Fibroblast of the aortic adventitia (primary cell): ENCODE data around the gene MGLL. TPM values are rescaled to one million over a fixed set of nuclear protein-coding genes. Genes with fewer than 3 reads are reported as not detected.

Experiments used
- DNase-seq: peaks from one replicate; pipeline ENCODE4 v3.0.0-alpha.2; 2010; ENCODE audit warnings: low read depth
- H3K4me3 ChIP-seq: 2 replicates; pipeline ENCODE4 v1.5.1; 2011; ENCODE audit warnings: low read depth, mild to moderate bottlenecking, control low read depth, low read length, moderate library complexity
- total RNA-seq: library from RNA; depleted of rRNA; stranded (reverse); fragments of >200 nt; gene quantifications from 2 replicates; pipeline ENCODE4 v1.2.3, GENCODE V29; 2012; ENCODE audit warnings: low replicate concordance
- TF ChIP-seq, protein P1 (sequence below): IDR thresholded peaks from 2 replicates; pipeline ENCODE4 v1.5.1; 2011; ENCODE audit warnings: mild to moderate bottlenecking, low read length, control low read depth, inconsistent platforms; ENCODE audit not compliant: insufficient read depth

MGLL gene
- total RNA-seq, 1 donor, result 25.8 TPM

DNA sequence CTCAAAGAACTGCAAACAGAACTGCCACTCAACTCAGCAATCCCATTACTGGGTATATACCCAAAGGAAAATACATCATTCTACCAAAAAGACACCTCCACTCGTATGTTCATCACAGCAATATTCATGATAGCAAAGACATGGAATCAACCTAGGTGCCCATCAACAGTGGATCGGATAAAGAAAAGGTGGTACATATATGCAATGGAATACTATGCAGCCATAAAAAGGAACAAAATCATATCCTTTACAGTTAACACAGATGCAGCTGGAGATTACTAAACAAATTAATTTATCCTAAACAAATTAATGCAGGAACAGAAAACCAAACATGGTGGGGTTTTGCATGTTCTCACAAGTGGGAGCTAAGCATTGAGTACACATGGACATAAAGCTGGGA is 27.3 kb downstream of the MGLL start:
- H3K4me3 ChIP-seq, result no peak overlapping the region
- TF ChIP-seq, protein P1, sequence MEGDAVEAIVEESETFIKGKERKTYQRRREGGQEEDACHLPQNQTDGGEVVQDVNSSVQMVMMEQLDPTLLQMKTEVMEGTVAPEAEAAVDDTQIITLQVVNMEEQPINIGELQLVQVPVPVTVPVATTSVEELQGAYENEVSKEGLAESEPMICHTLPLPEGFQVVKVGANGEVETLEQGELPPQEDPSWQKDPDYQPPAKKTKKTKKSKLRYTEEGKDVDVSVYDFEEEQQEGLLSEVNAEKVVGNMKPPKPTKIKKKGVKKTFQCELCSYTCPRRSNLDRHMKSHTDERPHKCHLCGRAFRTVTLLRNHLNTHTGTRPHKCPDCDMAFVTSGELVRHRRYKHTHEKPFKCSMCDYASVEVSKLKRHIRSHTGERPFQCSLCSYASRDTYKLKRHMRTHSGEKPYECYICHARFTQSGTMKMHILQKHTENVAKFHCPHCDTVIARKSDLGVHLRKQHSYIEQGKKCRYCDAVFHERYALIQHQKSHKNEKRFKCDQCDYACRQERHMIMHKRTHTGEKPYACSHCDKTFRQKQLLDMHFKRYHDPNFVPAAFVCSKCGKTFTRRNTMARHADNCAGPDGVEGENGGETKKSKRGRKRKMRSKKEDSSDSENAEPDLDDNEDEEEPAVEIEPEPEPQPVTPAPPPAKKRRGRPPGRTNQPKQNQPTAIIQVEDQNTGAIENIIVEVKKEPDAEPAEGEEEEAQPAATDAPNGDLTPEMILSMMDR, result no peak
- DNase-seq, result no peak

DNA sequence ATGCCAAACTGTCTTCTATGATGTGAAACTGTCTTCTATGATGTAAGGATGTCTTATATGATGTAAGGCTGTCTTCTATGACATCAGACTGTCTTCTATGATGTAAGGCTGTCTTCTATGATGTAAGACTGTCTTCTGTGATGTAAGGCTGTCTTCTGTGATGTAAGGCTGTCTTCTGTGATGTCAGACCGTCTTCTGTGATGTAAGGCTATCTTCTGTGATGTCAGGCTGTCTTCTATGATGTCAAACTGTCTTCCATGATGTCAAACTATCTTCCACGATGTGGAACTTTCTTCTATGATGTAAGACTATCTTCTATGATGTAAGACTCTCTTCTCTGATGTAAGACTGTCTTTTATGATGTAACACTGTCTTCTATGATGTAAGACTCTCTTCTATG is 27.9 kb downstream of the MGLL start:
- H3K4me3 ChIP-seq, result no peak overlapping the region
- no peak for DNase-seq
- TF ChIP-seq, protein P1, result no peak

DNA sequence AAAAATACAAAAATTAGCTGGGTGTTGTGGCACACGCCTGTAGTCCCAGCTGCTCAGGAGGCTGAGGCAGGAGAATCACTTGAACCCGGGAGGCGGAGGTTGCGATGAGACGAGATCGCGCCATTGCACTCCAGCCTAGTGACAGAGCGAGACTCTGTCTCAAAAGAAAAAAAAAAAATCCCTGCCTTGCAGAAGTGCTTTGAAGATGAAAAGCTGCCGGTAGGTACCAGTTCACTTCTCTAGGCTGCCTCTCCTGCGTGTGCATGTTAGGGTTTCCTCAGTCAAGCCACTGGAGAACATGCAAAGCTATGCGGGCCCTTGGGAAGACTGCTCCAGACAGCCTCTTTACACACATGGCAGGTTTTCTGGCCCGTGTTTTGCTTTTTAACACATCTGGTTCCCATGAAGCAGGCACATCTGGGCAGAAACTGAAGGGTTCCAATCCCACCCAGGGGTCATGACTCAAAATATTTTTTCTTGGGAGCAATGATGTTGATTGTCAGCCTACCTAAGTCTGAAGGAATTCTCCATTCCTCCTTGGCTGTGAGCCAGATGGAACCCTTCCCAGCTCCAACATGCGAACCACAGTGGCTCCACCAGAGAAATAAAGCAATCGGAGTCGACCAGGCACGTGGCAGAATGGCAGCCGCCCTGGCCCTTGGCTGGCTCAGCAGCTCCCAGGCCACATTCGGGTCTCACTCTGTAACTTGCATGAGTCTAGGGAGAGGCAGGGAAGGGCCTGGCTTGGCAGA is 29.6 kb downstream of the MGLL start:
- TF ChIP-seq, protein P1, result no peak
- no peak overlapping the region for H3K4me3 ChIP-seq
- peak; percentile 98 for DNase-seq

DNA sequence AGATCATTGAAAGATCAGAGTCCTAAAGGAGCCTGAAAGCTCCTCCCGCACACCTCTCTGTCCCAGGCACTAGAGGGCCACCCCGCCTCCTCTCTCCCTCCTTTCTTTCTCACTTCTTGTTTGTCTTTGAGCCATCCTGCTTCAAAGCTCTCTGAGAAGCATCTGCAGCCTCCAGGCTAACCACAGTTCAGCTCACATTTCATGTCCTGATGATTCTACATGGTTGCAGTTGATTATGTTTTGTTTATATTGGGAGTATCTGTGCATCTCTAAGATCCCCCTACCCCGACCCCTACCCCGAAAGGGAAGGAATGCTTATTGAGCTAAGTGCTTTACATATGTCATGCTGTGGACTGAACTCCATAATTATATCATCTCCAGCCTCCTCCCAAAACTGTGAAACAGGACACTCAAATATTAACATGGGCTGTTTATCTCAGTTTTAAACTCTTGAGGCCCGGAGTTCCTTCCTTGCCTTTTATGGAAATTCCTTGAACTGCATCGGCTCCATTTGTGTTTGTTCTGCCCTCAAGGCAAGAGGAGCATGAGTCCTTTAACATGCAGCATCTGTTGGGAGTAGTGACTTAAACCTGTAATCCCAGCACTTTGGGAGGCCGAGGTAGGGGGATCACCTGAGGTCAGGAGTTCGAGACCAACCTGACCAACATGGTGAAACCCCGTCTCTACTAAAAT is 30.9 kb downstream of the MGLL start:
- DNase-seq, result peak; percentile 39
- H3K4me3 ChIP-seq, result no peak overlapping the region
- TF ChIP-seq, protein P1, result peak; percentile 29

DNA sequence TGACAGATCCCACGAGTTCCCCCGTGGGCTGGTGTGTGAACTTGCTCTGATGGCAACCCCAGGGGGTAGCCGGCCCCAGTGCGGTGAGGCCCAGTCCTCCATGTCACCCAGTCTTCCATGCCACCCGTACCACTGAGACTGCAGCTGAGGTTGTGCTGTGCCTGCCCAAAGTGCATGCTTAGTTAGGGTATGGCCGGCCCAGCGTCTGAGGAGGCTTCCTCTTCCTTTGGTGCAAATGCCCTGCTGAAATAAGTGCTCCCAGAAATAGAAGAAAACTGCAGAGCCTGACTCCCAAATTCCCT is 31.5 kb downstream of the MGLL start:
- DNase-seq, result no peak
- TF ChIP-seq, protein P1, result no peak
- H3K4me3 ChIP-seq, result no peak overlapping the region

DNA sequence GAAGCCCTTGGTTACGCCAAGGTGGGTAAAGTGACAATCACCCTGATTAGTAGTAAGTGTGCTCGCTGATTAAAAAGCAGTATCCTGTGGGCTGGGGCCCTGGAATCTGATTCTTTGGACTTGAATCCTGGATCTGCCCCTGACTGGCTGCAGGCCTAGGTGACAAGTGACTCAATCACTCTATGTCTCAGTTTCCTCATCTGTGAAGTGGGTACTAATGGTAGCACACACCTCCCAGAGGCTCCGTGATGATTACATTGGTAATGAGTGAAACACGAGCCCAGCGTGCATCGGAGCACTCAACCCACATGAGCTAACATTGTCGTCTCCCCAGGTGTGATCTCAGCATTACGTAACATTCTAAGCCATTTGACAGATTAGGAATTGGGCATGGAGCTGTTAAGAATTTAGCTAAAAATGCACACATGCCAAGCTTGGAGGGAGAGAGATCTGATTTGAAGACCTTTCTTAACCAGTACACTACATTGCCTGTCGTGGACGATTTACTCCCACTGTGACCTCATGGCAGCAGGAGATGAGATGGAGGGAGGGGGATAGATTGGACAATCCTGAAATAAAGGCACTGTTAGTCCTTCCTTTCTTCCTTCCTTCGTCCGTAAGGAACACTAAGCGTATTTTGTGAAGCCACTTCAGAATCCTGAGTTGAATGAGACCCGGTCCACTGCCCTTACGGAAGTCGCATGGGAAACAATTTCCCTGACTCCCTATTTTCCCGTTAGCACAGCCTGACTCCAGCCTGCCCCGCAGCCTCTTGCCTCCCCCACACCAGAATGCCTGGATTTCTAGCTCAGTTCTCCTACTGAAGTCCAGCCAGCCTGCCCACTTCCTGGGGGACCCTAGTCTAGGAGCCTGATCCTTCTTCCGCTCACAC is 32.1 kb downstream of the MGLL start:
- TF ChIP-seq, protein P1, result no peak
- DNase-seq, result no peak
- no peak overlapping the region for H3K4me3 ChIP-seq
